GM10847 (cell line): ENCODE data around the gene STXBP6.

Experiments used
- POLR2A ChIP-seq: IDR thresholded peaks from 2 replicates; pipeline ENCODE4 v1.6.1; 2011; ENCODE audit not compliant: insufficient read length; ENCODE audit errors: extremely low read depth

The STXBP6 gene

GRCh38 chr14:24866067-24866639, 183.8 kb downstream of the STXBP6 start:
- TF ChIP-seq POLR2A: no peak

- TF ChIP-seq POLR2A: no peak
Measured at GRCh38 chr14:24863968-24864684, 185.8 kb downstream of the STXBP6 start.

GRCh38 chr14:24861083-24861630, 188.8 kb downstream of the STXBP6 start:
- no peak for TF ChIP-seq POLR2A

GRCh38 chr14:24859559-24859958, 190.4 kb downstream of the STXBP6 start:
- TF ChIP-seq POLR2A: no peak

GRCh38 chr14:24858684-24859083, 191.3 kb downstream of the STXBP6 start:
- TF ChIP-seq POLR2A: no peak

- TF ChIP-seq POLR2A: no peak
Measured at GRCh38 chr14:24858052-24858451, 191.9 kb downstream of the STXBP6 start.

- no peak for TF ChIP-seq POLR2A
Measured at GRCh38 chr14:24857277-24857676, 192.7 kb downstream of the STXBP6 start.

- no peak for TF ChIP-seq POLR2A
Measured at GRCh38 chr14:24853446-24853845, 196.5 kb downstream of the STXBP6 start.

- TF ChIP-seq POLR2A: no peak
Measured at GRCh38 chr14:24852312-24853060, 197.5 kb downstream of the STXBP6 start.

- no peak for TF ChIP-seq POLR2A
Measured at GRCh38 chr14:24851837-24852236, 198.1 kb downstream of the STXBP6 start.

- no peak for TF ChIP-seq POLR2A
Measured at GRCh38 chr14:24851406-24851805, 198.5 kb downstream of the STXBP6 start.

- no peak for TF ChIP-seq POLR2A
Measured at GRCh38 chr14:24850072-24850471, 199.9 kb downstream of the STXBP6 start.

- TF ChIP-seq POLR2A: no peak
Measured at GRCh38 chr14:24849471-24849870, 200.5 kb downstream of the STXBP6 start.

- no peak for TF ChIP-seq POLR2A
Measured at GRCh38 chr14:24848102-24848790, 201.7 kb downstream of the STXBP6 start.

GRCh38 chr14:24847568-24848095, 202.3 kb downstream of the STXBP6 start:
- TF ChIP-seq POLR2A: no peak
